NOMO-1 (cell line): Measurements from ENCODE around the gene HAUS3.
"Not testable (repeated sequence)": the region's sequence is repeated elsewhere in the genome, so short reads cannot be mapped to it uniquely, and the experiment has no call there.

ENCODE experiments used
- DNase-seq, 2 experiments: peaks; one replicate each; lab custom pipeline; 2025; ENCODE audit not compliant: unreplicated experiment in 2 of 2; lab: John Stamatoyannopoulos, UW

HAUS3 gene

DNA sequence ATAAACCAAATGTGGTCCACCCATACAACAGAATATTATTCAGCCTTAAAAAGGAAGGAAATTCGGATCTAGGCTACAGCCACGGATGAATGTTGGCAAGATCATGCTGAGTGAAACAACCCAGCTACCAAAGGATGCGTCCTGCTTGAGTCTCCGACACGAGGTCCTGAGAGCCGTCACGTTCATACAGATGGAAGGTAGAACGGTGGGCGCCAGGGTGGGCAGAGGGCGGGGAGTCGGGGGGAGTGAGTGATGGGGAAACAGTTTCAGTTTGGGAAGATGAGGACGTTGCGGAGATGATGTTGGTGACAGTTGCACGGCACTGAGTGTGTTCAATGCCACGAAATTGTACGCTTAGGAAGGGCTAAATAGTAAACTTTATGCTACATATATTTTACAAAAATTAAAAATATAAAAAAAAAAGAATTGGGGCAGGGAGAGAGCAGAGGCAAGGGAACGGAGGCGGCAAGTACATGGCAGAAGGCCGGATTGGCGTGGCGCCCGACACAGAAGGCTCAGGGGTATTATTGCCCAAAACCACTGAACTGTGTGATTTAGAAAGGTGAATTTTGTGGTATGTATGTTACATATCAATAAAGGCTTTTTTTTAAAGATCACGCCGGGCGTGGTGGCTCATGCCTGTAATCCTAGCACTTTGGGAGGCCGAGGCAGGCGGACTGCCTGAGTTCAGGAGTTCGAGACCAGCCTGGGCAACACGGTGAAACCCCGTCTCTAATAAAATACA, 34.8 kb upstream of the HAUS3 start:
- DNase-seq = no peak

DNA sequence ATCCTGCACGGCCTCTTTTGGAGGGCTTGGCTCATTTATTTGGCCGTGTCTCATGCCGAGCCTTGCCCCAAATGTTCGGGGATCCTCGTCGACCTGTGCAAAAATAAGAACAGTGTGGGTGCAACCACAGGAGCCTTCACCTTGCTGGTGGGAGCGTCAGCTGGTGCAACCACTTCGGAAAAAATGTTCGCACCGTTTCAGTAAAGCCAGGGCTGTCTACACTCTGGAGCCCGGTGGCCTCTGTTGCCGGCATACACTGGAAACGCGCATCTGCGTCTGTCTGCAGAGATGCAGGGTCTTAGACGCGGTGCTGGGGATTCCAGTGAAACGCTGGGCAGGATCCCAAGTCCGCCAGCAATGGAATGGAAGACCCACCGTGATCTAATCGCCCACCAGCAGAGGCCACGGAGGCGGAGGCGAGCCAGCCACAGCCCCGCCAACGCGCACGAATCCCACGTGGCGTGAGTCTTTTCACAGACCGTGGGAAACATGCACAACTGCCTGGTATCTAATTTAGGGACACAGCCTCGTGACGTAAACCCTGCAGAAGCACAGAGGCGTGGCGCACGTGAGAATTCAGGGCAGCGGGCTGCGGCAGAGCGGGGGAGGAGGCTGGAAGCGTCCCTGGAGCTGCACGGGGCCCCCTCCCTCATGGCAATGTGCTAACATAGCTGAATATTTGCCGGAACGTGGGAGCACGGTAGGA, 33.8 kb upstream of the HAUS3 start:
- DNase-seq = no peak

DNA sequence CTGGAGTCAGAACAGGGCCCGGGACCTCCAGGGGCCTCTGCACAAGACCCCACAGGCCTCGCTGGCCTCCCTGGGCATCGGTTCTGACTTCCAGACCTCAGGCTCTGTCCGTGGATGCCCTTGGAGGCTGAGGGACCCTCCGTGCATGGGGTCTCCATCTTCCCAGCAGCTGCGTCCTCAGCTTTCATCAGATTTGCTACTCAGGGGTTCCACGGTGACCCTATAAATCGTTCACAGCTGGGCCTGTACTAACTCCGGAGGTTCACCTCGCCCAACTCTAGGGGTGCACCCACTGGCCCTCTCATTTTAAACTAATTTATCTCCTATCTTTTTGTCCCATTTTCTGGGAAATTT, 33.1 kb upstream of the HAUS3 start:
- DNase-seq = not testable (repeated sequence)

DNA sequence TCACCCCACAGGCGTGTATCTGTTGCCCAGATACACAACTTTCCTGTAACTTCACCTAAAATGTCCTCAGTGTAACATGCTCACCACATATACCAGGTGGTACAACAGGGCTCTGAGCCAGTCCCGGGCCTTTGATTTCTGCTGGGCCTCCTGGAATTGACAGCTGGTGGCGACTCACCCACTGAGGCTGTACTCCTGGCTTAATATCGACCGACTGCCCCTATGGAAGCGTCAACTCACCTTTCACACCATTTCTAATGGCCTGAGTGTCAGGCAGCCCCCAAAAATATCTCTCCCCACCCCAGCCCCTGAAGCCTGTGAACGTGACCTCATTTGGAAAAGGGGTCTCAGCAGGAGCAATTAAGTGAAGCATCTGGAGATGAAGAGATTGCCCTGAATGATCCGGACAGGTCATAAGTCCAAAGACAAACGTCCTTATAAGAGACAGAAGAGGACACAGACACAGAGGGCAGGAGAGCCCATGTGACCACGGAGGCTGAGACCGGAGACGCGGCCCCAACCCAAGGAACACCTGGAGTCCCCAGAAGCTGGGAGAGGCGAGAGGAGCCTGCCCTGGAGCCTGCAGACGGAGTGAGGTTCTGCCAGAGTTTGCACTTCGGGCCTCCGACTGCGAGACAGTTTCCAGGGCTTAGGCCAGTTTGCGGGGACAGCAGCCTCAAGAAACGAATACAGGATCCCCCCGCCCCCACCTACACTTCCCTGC, 32.6 kb upstream of the HAUS3 start:
- no peak for DNase-seq

DNA sequence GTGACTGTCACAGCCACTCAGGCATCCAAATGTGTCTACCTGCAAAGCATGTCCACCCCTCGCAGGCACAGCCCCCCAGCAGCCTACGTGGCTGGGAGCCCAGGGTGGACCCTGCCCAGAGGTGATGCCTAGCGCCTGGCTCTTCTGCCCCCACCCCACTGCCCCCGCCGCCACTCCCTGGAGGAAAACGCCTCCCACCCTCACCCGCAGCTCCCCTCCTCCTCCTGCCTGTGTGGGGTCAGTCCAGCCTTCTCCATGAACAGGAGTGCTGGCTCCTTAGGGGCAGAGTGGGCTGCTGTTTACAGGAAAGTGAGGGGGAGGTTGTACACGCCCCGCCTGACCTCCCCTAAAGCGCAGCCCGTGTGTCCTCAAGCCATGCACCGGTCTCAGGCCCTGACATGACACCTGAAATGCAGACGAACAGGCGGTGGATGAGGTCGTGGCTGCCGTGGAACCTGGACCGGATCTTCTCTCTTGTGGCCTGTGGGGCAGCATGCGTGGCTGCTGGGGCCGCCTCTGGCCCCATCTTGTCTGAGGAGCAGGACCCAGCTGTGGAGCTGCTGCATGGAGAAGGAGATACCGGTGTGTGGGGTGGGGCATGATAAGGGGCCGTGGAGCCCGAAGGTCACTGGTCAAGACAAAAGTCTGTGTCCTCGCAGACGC, 31.9 kb upstream of the HAUS3 start:
- no peak for DNase-seq

DNA sequence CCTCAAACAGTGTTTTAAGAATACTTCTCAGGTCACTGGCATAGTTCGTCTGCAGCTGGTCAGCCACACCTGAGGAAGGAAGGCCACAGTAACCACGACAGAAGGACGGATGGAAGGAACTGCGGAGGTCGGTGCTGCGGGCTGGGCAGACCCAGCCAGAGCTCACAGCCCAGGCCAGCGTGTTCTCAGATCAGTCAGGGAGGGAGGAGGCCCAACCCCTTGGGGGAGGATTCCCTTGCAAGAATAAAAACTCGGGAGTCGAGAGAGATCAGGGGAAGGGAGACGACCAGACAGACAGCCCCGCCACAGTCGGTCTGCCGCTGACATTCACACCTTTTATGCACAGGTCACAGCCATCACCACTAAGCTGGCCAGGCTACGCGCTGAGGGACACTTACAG, 31.3 kb upstream of the HAUS3 start:
- no peak for DNase-seq

DNA sequence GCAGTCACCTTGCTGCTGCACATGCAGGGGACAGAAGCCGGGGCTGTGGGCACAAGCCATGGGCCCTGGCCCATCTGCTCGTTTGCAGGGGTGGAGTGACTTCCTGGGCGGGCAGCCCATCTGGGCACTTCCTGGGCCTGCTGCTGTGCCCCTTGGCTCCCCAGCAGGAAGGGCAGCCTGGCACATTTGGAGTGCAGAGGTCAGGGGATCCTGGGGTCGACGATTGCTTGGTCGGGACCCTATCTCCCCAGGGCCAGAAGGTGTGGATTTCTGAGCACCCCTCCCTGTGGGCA, 30.9 kb upstream of the HAUS3 start:
- no peak for DNase-seq

DNA sequence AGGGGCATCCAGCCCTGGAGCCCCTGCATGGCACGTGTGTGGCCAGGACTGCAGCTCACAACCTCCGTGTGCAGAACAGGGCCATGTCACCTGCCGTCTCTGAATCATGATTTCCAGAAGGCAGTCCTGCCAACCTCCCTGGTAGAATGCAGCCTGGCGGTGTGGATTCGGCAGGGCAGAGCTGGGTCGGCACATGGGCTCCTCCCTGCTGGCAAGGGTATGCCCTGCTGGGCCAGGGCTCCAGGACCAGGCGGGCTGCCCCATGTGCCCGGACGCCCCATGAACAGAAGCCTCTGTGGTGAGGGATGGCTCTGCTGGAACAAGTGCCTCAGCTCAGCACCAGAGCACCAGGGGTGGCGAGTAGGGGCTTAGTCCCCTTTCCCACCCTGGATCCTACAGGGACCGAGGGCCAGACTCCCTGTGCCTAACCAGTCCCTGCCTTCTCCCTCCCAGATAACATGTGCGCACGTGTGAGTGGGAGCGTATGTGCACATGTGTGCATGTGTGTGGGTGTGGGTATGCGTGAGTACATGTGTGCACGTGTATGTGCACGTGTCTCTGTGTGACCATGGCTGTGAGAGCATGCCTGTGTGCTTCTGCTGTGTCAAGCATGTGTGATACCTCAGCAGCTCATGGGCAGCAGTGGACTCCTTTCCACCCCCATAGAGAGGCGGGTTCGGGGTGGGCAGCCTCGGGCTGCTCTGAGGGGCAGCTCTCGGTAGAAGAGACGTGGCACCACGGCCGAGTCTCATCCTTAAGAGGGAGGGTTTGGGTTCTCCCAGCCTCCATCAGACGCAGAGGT, 30.3 kb upstream of the HAUS3 start:
- DNase-seq = no peak

DNA sequence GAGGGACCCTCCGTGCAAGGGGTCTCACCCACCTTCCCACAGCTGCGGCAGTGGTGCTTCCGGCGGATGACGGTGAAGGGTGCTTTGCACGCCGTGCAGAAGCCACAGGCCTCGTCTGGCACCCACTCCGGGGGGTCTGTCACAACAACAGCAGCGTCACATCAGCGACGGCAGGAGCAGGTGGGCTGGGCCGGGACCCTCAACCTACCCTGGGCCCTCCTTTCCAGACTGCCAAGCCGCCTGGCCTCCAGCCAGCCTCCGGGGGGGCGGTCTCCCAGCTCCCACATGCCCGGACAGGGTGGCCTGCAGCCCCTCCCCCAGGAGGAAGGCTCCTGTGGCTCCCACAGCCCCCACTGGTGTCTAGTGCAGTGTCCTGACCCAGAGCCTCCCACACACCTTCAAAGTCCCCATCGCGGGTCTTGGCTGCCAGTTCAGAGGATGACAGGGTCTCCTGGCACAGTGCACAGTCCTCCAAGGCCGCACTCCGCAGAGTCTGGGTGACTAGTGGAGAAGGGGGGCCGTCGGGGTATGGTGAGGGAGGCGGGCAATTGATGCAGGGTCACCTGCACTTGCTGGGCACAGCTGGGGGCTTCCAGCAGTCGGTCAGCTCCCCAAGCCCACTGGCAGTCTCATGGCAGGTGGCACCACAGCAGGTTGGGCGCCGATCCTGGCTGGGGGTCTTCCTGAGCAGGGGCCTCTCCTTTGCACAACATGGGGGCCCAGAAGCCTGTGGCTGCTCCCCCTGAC, 29.5 kb upstream of the HAUS3 start:
- DNase-seq = no peak

DNA sequence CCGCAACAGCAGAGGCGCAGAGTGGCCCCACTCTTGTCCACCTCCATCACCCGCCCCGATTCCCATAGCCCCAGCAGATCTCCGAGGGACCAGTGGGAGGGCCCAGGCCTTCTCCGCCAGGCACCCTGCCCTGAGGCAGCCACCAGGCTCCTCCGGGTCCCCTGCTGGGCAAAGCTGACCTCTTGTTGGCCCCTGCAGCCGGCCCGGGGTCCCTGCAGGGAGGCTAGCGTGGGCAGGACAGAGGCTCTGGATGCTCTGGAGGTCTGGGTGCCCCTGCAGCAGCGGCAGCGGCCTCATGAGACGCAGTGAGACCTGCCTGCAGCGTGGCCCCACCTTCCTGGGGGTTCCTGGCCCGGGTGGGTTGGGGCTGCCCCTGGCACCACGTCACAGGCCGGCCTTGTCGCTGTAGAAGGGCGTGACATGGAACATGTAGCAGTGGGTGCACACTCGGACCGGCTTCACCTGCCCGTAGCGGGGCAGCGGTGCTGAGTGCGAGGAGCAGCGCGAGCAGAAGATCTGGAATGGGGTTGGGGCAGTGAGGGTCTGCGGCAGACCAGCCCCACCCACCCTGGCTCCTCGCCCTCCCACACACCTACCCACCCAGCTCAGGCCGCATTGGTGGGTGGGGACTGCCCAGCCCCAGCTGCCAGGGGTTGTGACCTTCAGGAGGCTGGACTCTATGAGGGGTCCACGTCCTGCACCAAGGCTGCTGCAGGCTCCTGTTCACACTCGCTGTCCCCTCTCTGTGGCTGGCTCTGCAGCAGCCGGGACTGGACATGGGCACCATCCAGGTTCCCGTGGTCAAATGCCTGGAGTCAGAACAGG, 28.6 kb upstream of the HAUS3 start:
- DNase-seq = no peak

DNA sequence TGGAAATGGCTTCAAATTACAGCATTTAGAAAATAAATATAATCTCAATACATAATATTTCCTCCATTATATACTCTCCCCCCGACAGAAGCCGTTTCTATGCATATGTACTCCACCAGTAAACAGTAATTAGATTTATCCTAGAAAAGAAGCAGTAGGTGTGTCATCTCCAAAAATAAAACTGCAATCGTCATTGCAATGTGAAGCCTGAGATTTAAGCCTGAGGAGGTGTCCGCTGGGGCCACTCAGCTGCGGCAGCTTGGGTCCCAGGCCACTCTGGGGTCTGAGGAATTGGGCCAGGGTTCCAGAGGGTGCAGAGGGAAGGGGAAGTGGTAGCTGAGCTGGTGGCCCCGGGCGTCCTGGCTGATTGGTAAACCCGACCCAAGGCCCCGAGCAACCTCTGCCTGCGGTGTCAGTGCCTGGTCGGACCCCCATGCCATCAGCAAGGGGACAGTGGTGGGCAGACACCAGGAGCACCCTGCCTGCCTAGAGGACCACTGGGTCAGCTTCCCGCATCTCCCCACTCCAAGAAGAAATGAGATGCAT, 27.8 kb upstream of the HAUS3 start:
- DNase-seq = no peak

DNA sequence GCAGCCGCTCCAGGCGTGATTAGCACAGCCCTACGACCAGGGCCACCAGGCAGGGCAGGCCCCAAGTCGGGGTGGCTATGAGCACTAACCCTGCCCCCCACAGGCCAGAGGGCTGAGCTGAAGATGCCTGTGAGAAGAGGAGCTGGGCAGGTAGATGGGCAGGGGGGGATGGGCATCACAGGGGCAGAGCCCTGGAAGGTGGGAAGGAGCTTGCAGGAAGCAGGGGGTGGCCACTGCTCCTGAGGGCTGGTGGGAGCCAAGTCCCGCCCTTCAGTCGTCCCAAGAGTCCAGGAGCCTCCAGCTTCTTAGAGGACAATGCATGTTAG, 27.2 kb upstream of the HAUS3 start:
- no peak for DNase-seq

DNA sequence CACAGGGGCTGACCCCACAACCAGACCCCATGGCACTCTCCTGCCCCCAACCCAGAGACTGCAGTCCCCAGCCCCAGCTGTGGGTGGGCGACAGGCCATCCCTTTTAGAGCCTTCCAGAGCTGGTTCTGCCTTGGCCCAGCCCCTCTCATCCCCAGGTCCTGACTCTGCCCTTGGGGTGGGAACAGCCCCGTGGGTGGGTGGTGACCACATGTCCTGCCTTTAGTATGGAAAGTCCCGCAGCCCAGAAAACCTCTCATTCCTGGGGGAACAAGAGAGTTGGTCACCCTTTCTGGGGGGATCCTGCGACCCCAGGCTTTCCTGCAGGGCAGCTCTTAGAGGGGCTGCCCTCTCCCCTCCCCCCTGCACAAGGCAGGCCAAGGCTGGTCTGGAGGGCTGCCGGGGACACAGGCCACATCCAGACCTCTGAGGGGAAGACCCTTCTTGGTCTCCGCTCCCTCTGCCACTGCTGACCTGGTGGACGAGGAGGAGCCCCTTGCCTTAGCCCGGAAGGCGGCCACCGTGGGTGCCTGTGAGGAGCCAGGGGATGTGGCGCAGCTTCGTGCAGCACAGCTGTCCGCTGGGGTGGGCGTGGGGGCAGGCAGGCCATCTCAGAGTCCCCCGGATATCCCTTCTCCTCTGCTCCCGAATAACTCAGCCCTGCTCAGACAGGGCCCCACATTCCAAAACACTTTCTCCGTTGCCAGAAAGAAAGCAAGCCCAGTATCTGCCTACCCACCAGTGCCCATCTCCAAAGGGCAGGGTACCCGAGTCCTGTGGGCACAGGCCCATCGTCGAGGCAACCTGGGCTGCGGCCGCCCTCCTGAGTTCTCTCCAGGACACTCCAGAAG, 26.7 kb upstream of the HAUS3 start:
- DNase-seq = no peak

DNA sequence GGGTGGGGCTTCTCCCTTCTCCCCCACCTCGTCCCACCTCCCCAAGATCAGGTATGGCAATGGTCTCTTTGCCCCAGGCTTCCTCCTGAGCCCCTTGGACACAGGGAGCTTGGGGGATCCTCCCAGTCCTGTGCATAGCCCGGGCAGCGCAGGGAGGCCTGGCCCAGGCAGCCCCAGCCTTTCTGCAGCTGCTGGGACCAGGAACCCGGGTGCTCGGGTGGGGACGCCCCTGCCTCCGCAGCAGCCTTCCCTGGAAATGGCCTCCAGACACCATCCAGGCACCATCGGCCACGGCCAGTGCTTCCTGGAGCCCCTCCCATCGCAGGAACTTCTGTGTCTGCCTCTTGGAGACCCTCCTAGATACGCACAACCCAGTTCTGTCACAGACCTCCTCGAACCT, 25.9 kb upstream of the HAUS3 start:
- DNase-seq = no peak

DNA sequence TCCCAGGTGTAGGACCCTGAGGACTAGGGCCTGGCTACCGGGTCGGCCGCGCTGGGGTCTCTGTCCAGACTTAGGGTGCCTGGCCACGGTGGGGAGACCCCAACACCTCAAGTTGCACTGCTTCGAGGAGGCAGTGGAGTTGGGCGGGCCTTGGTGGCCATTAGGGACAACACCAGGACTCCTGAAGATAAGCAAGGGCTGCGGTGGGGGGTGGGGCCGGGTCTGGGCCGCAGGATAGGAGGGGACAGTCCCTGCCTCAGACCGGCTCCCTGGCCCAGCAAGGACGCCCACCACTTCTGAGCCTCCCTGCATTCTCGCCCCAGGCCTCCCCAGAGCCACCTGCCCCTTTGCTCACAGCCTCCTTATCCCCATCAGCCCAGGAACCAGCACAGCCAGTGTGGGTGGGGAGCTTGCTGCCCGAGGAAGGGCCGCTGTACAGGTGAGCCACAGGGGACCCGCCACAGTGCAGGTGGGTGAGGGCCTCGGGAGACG, 25.4 kb upstream of the HAUS3 start:
- DNase-seq = no peak

DNA sequence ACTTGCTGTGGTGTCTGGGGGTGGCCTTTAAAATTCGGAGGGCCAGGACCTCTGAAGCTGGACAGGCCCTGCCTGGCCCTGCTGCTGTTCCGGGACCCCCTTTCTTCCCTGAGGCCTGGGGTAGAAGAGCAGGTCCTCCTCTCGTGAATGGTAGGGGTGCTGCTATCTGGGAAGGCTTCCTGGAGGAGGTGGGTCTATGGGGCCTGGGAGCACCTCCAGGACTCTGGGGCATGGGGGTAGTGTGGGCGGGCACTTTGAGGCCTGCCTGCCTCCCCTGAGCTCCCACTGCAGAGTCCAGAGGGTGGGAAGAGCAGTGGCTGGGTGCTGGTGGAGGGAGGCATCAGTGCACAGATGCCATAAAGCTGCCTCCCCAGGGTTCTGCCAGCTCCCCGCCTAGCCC, 24.9 kb upstream of the HAUS3 start:
- no peak for DNase-seq

DNA sequence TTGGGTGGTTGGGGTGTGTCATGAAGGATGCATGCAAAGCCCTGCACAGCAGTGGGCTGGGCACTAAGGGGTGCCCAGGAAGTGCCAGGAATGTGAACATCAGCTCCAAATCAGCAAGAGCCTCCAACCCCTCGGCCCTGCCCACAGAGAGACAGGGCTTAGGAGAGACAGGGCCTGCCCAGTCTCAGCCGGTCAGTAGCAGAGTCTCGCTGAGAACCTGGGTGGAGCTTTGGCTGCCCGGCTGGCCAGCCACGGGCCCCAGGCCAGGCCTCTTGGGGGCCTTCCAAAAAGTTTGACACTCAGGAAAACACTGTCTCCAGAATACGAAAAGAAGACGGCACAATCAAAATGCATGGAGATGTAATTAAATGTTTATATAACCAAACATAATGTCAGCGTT, 24.3 kb upstream of the HAUS3 start:
- no peak for DNase-seq
